Measurements from ENCODE around the gene FBXO2.

DNA sequence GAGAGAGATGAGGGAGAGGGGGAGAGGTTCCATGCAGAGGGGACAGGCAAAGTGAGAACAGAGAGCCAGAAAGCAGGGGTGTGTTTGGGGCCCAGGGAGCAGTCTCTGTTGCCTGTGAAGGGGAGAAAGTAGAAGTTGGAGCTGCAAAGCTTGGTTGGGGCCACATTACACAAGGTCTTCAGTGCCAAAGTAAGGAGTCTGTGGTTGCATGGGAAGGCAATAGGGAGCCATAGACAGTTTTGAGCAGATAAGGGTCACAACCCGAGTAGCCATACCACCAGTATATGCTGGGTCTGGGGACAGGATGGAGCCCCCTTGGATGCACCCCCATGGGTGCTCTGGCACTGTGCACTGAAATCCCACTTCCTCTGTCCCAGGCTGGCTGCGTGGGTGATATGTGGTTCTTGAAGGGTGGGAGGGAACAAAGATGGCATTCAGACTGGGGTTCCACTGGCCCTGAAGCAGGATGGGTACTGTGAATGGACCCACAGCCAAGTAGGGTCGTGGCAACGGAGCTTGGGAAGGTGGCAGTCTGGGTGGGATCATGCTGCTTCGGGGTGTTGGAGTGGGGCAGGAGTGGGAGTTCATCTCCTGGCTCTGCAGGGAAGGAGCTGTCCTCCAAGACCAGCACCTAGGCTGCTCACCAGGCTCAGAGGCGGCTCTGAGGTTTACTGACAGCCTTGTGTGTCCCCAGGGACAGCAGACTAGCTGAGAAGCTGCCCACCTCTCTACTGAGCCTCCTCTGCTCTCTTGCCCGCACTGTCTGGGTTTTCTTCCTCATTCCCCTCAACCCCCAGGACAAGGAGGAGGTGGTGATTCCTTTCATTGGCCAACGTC is 49.3 kb upstream of the FBXO2 start:
- TF ChIP-seq, protein P1, sequence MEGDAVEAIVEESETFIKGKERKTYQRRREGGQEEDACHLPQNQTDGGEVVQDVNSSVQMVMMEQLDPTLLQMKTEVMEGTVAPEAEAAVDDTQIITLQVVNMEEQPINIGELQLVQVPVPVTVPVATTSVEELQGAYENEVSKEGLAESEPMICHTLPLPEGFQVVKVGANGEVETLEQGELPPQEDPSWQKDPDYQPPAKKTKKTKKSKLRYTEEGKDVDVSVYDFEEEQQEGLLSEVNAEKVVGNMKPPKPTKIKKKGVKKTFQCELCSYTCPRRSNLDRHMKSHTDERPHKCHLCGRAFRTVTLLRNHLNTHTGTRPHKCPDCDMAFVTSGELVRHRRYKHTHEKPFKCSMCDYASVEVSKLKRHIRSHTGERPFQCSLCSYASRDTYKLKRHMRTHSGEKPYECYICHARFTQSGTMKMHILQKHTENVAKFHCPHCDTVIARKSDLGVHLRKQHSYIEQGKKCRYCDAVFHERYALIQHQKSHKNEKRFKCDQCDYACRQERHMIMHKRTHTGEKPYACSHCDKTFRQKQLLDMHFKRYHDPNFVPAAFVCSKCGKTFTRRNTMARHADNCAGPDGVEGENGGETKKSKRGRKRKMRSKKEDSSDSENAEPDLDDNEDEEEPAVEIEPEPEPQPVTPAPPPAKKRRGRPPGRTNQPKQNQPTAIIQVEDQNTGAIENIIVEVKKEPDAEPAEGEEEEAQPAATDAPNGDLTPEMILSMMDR (conservative IDR thresholded peaks at IDR 0.05 in 1 of 2, IDR thresholded peaks at IDR 0.05 in 1 of 2; ENCODE audit: low read depth in 1 of 2, low read length in 2 of 2) = no peak
- TF ChIP-seq EZH2 (IDR thresholded peaks at IDR 0.05; ENCODE audit: low read length, missing control alignments) = no peak

Data from fibroblast of lung (primary cell).